Prostate gland (tissue), 2 donors: ENCODE measurements around the gene MORC3.
"Not testable (repeated sequence)": the region's sequence is repeated elsewhere in the genome, so short reads cannot be mapped to it uniquely, and the experiment has no call there.

Experiments used
- CTCF ChIP-seq, 4 experiments: fragments of 200-600 bp in 2 of 4; fragments of 450-650 bp in 2 of 4; sonication (generic) in 2 of 4; IDR thresholded peaks; 1 replicate in 3 of 4; 2 replicates in 1 of 4; pipeline ENCODE4 v1.5.1; 2016 to 2019; ENCODE audit warnings: antibody characterized with exemption in 4 of 4, mild to moderate bottlenecking in 2 of 4, moderate library complexity in 2 of 4
- POLR2A ChIP-seq: fragments of 450-650 bp; IDR thresholded peaks from one replicate; pipeline ENCODE4 v1.6.1; 2016; ENCODE audit warnings: antibody characterized with exemption, mild to moderate bottlenecking

- TF ChIP-seq CTCF (IDR thresholded peaks at IDR 0.05); POLR2A: not testable (repeated sequence)
Observed at GRCh38 chr21:36391649-36392048, 71.7 kb downstream of the MORC3 start.
